Suprapubic skin (tissue), 4 donors: ENCODE data around the gene GDPD5. TPM values are rescaled to one million over a fixed set of nuclear protein-coding genes. Genes with fewer than 3 reads are reported as not detected.

Experiments
- DNase-seq, 2 donors: peaks; one replicate each; pipeline ENCODE4 v3.0.0-alpha.2; 2019; ENCODE audit warnings: low spot score in 2 of 2
- H3K27ac ChIP-seq: fragments of 200-600 bp; sonication (generic); one replicate; pipeline ENCODE4 v1.5.1; 2019
- H3K27me3 ChIP-seq: fragments of 200-600 bp; sonication (generic); one replicate; pipeline ENCODE4 v1.5.1; 2019
- H3K36me3 ChIP-seq: fragments of 200-600 bp; sonication (generic); one replicate; pipeline ENCODE4 v1.5.1; 2019
- H3K4me1 ChIP-seq: fragments of 200-600 bp; sonication (generic); one replicate; pipeline ENCODE4 v1.5.1; 2019
- H3K4me3 ChIP-seq: fragments of 200-600 bp; sonication (generic); one replicate; pipeline ENCODE4 v1.5.1; 2019; ENCODE audit warnings: mild to moderate bottlenecking
- H3K9me3 ChIP-seq: fragments of 200-600 bp; sonication (generic); one replicate; pipeline ENCODE4 v1.5.1; 2019
- CTCF ChIP-seq, 2 donors: fragments of 200-600 bp in 1 of 2; fragments of 450-650 bp in 1 of 2; sonication (generic) in 1 of 2; IDR thresholded peaks; one replicate each; pipeline ENCODE4 v1.5.1; 2016 to 2019; ENCODE audit warnings: antibody characterized with exemption in 2 of 2, mild to moderate bottlenecking in 1 of 2, moderate library complexity in 1 of 2
- EP300 ChIP-seq: sonication (generic); formaldehyde crosslinking; IDR thresholded peaks from one replicate; pipeline ENCODE4 v1.6.1; 2017; ENCODE audit warnings: antibody characterized with exemption
- POLR2A ChIP-seq, 2 donors: fragments of 450-650 bp; IDR thresholded peaks; one replicate each; pipeline ENCODE4 v1.6.1; 2017; ENCODE audit warnings: antibody characterized with exemption in 2 of 2, mild to moderate bottlenecking in 2 of 2, moderate library complexity in 2 of 2
- POLR2AphosphoS5 ChIP-seq, 3 donors: sonication (generic); formaldehyde crosslinking; IDR thresholded peaks; one replicate each; pipeline ENCODE4 v1.6.1; 2017; ENCODE audit warnings: antibody characterized with exemption in 3 of 3
- WGBS: methylation state at CpG from one replicate; pipeline ENCODE4 v1.1.5; 2018; 5-methylcytosine and 5-hydroxymethylcytosine counted together
- total RNA-seq, 4 donors: library from RNA; depleted of rRNA; stranded (reverse); fragments of >200 nt; gene quantifications; one replicate each; pipeline ENCODE4 v1.1.0, GENCODE V29; 2016

Gene GDPD5
- total RNA-seq, 4 donors from 2014 or later: 2.3 to 13.4 (median 5.4) TPM

DNA sequence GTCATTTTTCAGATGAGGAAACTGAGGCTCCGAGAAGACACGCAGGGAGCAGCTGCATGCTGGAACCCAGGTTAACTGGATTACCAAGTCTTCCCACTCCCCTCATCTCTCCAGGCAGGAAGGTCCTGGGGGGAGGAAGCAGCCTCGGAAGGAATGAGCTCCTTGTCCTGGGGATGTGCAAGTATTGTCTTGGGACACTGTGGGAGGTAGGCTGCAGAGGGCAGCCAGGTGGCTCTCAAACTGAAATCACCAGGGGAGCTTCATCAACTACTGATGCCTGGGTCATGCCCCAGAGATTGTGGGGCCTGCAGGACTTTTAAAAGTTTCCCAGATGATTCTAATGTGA is 7.6 kb downstream of the GDPD5 start:
- no peak overlapping the region for H3K27ac ChIP-seq
- no peaks in the 10 kb centered on the region for H3K27me3 ChIP-seq
- no peak for TF ChIP-seq EP300
- DNase-seq: no peak
- no peak overlapping the region for H3K4me3 ChIP-seq
- WGBS: 88% methylated on average over 3 of the region's 3 CpGs
- no peaks in the 10 kb centered on the region for H3K36me3 ChIP-seq
- no peaks in the 10 kb centered on the region for H3K9me3 ChIP-seq
- peaks cover 4% of the 10 kb centered on the region for H3K4me1 ChIP-seq

- 93% methylated on average over 7 of the region's 7 CpGs for WGBS
- TF ChIP-seq CTCF (IDR thresholded peaks at IDR 0.05) (no peak), EP300 (no peak), POLR2AphosphoS5 (IDR thresholded peaks at IDR 0.05) (no peak), POLR2A (IDR thresholded peaks at IDR 0.05) (no peak)
- no peaks in the 10 kb centered on the region for H3K36me3 ChIP-seq
- no peak overlapping the region for H3K27ac ChIP-seq
- H3K4me3 ChIP-seq: no peak overlapping the region
- no peaks in the 10 kb centered on the region for H3K9me3 ChIP-seq
- no peak for DNase-seq
- peaks cover 4% of the 10 kb centered on the region for H3K4me1 ChIP-seq
- no peaks in the 10 kb centered on the region for H3K27me3 ChIP-seq
Observed at GRCh38 chr11:75516886-75517285, 8.9 kb downstream of the GDPD5 start.

- DNase-seq: no peak
- Histone ChIP-seq H3K4me1 (peaks cover 4% of the 10 kb centered on the region), H3K9me3 (no peaks in the 10 kb centered on the region), H3K4me3 (no peak overlapping the region), H3K27ac (no peak overlapping the region), H3K36me3 (no peaks in the 10 kb centered on the region), H3K27me3 (no peaks in the 10 kb centered on the region)
- 95% methylated on average over 3 of the region's 3 CpGs for WGBS
- TF ChIP-seq POLR2A (IDR thresholded peaks at IDR 0.05) (no peak), POLR2AphosphoS5 (IDR thresholded peaks at IDR 0.05) (no peak), EP300 (no peak), CTCF (IDR thresholded peaks at IDR 0.05) (no peak)
Observed at GRCh38 chr11:75516140-75516539, 9.6 kb downstream of the GDPD5 start.

GRCh38 chr11:75514596-75514995 is 11.1 kb downstream of the GDPD5 start:
- H3K4me1 ChIP-seq: no peaks in the 10 kb centered on the region
- no peak overlapping the region for H3K27ac ChIP-seq
- H3K36me3 ChIP-seq: no peaks in the 10 kb centered on the region
- no peaks in the 10 kb centered on the region for H3K9me3 ChIP-seq
- no peaks in the 10 kb centered on the region for H3K27me3 ChIP-seq
- TF ChIP-seq EP300 (no peak), POLR2AphosphoS5 (IDR thresholded peaks at IDR 0.05) (no peak), CTCF (IDR thresholded peaks at IDR 0.05) (no peak), POLR2A (IDR thresholded peaks at IDR 0.05) (no peak)
- no peak for DNase-seq
- H3K4me3 ChIP-seq: no peak overlapping the region

- TF ChIP-seq CTCF (IDR thresholded peaks at IDR 0.05): no peak
- TF ChIP-seq EP300: no peak
- TF ChIP-seq POLR2AphosphoS5 (IDR thresholded peaks at IDR 0.05): no peak
- no peak for TF ChIP-seq POLR2A (IDR thresholded peaks at IDR 0.05)
- Histone ChIP-seq H3K27me3 (no peaks in the 10 kb centered on the region), H3K27ac (no peak overlapping the region), H3K4me3 (no peak overlapping the region), H3K9me3 (no peaks in the 10 kb centered on the region), H3K36me3 (no peaks in the 10 kb centered on the region), H3K4me1 (peaks cover 5% of the 10 kb centered on the region)
- no peak for DNase-seq
- 72% methylated on average over 5 of the region's 5 CpGs for WGBS
Observed at GRCh38 chr11:75513250-75513649, 12.5 kb downstream of the GDPD5 start.

DNA sequence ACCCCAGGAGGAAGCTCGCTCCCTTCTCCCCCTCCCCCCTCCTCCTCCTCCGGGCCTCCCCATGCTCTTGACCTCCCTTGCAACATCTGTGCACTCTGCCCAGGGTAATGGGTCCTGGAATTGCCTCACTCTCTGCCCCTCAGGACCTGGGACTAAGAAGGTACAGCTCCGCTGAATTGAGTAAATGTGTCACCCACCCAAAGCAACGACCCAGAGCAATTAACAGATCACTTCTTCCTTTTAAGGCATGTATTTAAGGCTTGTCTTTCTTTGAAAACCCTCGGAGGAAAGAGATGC is 15.1 kb downstream of the GDPD5 start:
- 73% methylated on average over 5 of the region's 5 CpGs for WGBS

More for the DNA sequence above, 15.1 kb downstream of the GDPD5 start:
- Histone ChIP-seq H3K4me3 (no peak overlapping the region), H3K27ac (no peak overlapping the region), H3K27me3 (no peaks in the 10 kb centered on the region), H3K4me1 (peaks cover 7% of the 10 kb centered on the region), H3K9me3 (no peaks in the 10 kb centered on the region), H3K36me3 (no peaks in the 10 kb centered on the region)
- DNase-seq: no peak
- TF ChIP-seq POLR2AphosphoS5 (IDR thresholded peaks at IDR 0.05) (no peak), CTCF (IDR thresholded peaks at IDR 0.05) (no peak), POLR2A (IDR thresholded peaks at IDR 0.05) (no peak), EP300 (no peak)
